HepG2 (cell line): Measurements from ENCODE around the gene MEAF6. TPM values are rescaled to one million over a fixed set of nuclear protein-coding genes. Genes with fewer than 3 reads are reported as not detected.
A peak's percentile ranks its signal among the peaks of the same experiment; 100 is the strongest.

ENCODE experiments used
- CCDC6 ChIP-seq: sonication (generic); formaldehyde crosslinking; IDR thresholded peaks from 2 replicates; pipeline ENCODE4 v1.8.1; 2022; ENCODE audit warnings: mild to moderate bottlenecking, missing genetic modification reagents, moderate library complexity
- GTF3A ChIP-seq: sonication (generic); formaldehyde crosslinking; conservative IDR thresholded peaks from 2 replicates; pipeline ENCODE4 v1.4.0; 2020; ENCODE audit warnings: mild to moderate bottlenecking, missing genetic modification reagents
- PHF5A ChIP-seq: IDR thresholded peaks from one replicate; pipeline ENCODE4 v1.6.1; 2018; ENCODE audit warnings: low read depth, missing genetic modification reagents; ENCODE audit not compliant: unreplicated experiment
- REXO4 ChIP-seq: sonication (generic); formaldehyde crosslinking; IDR thresholded peaks from 2 replicates; pipeline ENCODE4 v1.8.0; 2022; ENCODE audit warnings: missing genetic modification reagents, mild to moderate bottlenecking, borderline replicate concordance
- SRSF9 ChIP-seq: fragments of 200-400 bp; formaldehyde crosslinking; IDR thresholded peaks from 2 replicates; pipeline ENCODE4 v1.6.1; 2018; ENCODE audit warnings: borderline replicate concordance, mild to moderate bottlenecking, low read depth, low read length; ENCODE audit not compliant: insufficient read depth, poor library complexity, severe bottlenecking
- TARDBP ChIP-seq: sonication (generic); formaldehyde crosslinking; IDR thresholded peaks from 2 replicates; pipeline ENCODE4 v1.8.0; 2022; ENCODE audit warnings: mild to moderate bottlenecking, missing genetic modification reagents
- ZBTB20 ChIP-seq: sonication (generic); formaldehyde crosslinking; IDR thresholded peaks from 2 replicates; pipeline ENCODE4 v1.8.1; 2023; ENCODE audit warnings: missing genetic modification reagents, low read depth, mild to moderate bottlenecking, borderline replicate concordance
- ZFP36L2 ChIP-seq: sonication (generic); formaldehyde crosslinking; IDR thresholded peaks from 2 replicates; pipeline ENCODE4 v1.4.0; 2020; ENCODE audit warnings: missing genetic modification reagents
- ZNF567 ChIP-seq: sonication (generic); formaldehyde crosslinking; IDR thresholded peaks from 2 replicates; pipeline ENCODE4 v1.8.1; 2023; ENCODE audit warnings: mild to moderate bottlenecking, missing genetic modification reagents, borderline replicate concordance
- ZNF724P ChIP-seq: sonication (generic); formaldehyde crosslinking; IDR thresholded peaks from 2 replicates; pipeline ENCODE4 v1.8.0; 2022; ENCODE audit warnings: missing genetic modification reagents, borderline replicate concordance
- ZNF775 ChIP-seq: sonication (generic); formaldehyde crosslinking; IDR thresholded peaks from 2 replicates; pipeline ENCODE4 v1.4.0; 2020; ENCODE audit warnings: missing genetic modification reagents, mild to moderate bottlenecking, moderate library complexity, borderline replicate concordance
- ZNF816 ChIP-seq: sonication (generic); formaldehyde crosslinking; IDR thresholded peaks from 2 replicates; pipeline ENCODE4 v1.8.0; 2022; ENCODE audit warnings: missing genetic modification reagents, mild to moderate bottlenecking, borderline replicate concordance
- polyA plus RNA-seq, 8 experiments: library from polyadenylated mRNA; depleted of rRNA in 3 of 8; stranded (reverse) in 7 of 8; unstranded in 1 of 8; fragments of >200 nt; fragmentation: Illumina TruSeq in 4 of 8; extraction: Trizol in 4 of 8; gene quantifications; 2 replicates each; pipeline versions ENCODE4 v1.2.1 to v1.2.3, GENCODE V29; 2011 to 2016; ENCODE audit warnings: low read depth in 4 of 8, missing spikeins in 1 of 8, mixed read lengths in 1 of 8; ENCODE audit not compliant: insufficient read depth in 1 of 8
- total RNA-seq, 5 experiments: library from RNA; depleted of rRNA; stranded (reverse); fragments of >200 nt; fragmentation: Illumina TruSeq; extraction: Trizol; gene quantifications; 2 replicates each; pipeline ENCODE4 v1.2.3, GENCODE V29; 2016; ENCODE audit warnings: low read depth in 1 of 5
- TF ChIP-seq, protein P1 (sequence below): IDR thresholded peaks from 2 replicates; pipeline ENCODE4 v1.6.1; 2012; ENCODE audit warnings: low read depth, low read length, improper control_type of control experiment
- TF ChIP-seq, protein P2 (sequence below): sonication (generic); formaldehyde crosslinking; IDR thresholded peaks from 2 replicates; pipeline ENCODE4 v1.5.0; 2020; ENCODE audit warnings: mild to moderate bottlenecking, missing genetic modification reagents
- TF ChIP-seq, protein P3 (sequence below): sonication (generic); formaldehyde crosslinking; conservative IDR thresholded peaks from 2 replicates; pipeline ENCODE4 v1.4.0; 2020; ENCODE audit warnings: missing genetic modification reagents
- TF ChIP-seq, protein P4 (sequence below), 2 experiments: IDR thresholded peaks; 2 replicates each; pipeline ENCODE4 v1.6.1; 2011 to 2012; ENCODE audit warnings: low read length in 2 of 2, borderline replicate concordance in 1 of 2, low read depth in 1 of 2, mild to moderate bottlenecking in 1 of 2, moderate library complexity in 1 of 2

MEAF6 gene
- total and polyA plus RNA-seq, 2 of the 13 experiments (the other 11 are each of a cell fraction or from before 2014, with no cell fraction given) = 29.5 to 45.6 TPM

DNA sequence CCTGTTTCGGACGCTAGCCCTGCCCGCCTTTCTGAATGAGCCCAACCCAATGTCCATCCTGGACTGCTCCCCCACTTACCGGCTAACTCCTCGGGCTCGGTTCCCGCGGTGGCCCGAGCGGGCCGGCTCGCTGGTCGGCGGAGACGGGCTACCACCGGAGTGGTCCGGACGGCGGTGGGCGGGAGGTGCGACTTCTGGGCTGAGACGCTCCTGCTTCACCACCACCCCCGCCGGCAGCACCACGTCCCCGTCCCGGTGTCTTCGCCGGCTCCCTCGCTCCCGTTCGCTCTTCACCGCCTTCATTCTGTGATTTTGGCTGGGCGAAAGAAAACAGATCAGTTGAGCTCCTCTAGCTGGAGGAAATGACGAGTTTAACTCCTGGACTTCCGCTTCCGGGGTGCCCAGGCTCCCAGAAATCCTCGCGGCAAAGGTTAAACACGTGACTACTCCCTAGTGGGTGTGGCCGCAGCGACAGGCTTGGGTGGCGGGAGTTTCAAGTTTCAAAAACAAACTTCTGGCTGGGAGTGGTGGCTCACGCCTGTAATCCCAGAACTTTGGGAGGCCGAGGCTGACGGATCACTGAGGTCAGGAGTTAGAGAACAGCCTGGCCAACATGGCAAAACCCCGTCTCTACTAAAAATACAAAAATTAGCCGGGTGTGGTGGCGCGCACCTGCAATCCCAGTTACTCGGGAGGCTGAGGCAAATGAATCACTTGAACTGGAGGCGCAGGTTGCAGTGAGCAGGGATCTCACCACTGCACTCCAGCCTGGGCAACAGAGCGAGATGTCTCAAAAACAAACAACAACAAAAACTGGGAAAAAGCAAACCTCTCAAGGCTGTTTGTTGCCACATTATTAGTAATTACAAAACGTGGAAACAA lies 39.6 kb upstream of the MEAF6 start, which contains the start of gene SNIP1 (continued):
- TF ChIP-seq, protein P1, sequence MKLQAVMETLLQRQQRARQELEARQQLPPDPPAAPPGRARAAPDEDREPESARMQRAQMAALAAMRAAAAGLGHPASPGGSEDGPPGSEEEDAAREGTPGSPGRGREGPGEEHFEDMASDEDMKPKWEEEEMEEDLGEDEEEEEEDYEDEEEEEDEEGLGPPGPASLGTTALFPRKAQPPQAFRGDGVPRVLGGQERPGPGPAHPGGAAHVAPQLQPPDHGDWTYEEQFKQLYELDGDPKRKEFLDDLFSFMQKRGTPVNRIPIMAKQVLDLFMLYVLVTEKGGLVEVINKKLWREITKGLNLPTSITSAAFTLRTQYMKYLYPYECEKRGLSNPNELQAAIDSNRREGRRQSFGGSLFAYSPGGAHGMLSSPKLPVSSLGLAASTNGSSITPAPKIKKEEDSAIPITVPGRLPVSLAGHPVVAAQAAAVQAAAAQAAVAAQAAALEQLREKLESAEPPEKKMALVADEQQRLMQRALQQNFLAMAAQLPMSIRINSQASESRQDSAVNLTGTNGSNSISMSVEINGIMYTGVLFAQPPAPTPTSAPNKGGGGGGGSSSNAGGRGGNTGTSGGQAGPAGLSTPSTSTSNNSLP = no peak
- TF ChIP-seq GTF3A (CRISPR knock-in tag) (no peak), ZNF724P (no peak), REXO4 (CRISPR knock-in tag) (peak; percentile 61; the same call in 1 of the 2 replicates), ZNF775 (CRISPR knock-in tag) (no peak), CCDC6 (peak; percentile 65; the same call in 1 of the 2 replicates), ZFP36L2 (no peak), TARDBP (CRISPR knock-in tag) (peak; percentile 63), ZBTB20 (CRISPR knock-in tag) (peak; percentile 59; the same call in 1 of the 2 replicates), PHF5A (CRISPR knock-in tag) (no peak), ZNF816 (CRISPR knock-in tag) (peak; percentile 53; the same call in 1 of the 2 replicates), SRSF9 (no peak), ZNF567 (CRISPR knock-in tag) (no peak)
- TF ChIP-seq, protein P2, sequence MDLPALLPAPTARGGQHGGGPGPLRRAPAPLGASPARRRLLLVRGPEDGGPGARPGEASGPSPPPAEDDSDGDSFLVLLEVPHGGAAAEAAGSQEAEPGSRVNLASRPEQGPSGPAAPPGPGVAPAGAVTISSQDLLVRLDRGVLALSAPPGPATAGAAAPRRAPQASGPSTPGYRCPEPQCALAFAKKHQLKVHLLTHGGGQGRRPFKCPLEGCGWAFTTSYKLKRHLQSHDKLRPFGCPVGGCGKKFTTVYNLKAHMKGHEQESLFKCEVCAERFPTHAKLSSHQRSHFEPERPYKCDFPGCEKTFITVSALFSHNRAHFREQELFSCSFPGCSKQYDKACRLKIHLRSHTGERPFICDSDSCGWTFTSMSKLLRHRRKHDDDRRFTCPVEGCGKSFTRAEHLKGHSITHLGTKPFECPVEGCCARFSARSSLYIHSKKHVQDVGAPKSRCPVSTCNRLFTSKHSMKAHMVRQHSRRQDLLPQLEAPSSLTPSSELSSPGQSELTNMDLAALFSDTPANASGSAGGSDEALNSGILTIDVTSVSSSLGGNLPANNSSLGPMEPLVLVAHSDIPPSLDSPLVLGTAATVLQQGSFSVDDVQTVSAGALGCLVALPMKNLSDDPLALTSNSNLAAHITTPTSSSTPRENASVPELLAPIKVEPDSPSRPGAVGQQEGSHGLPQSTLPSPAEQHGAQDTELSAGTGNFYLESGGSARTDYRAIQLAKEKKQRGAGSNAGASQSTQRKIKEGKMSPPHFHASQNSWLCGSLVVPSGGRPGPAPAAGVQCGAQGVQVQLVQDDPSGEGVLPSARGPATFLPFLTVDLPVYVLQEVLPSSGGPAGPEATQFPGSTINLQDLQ = no peak
- TF ChIP-seq, protein P3, sequence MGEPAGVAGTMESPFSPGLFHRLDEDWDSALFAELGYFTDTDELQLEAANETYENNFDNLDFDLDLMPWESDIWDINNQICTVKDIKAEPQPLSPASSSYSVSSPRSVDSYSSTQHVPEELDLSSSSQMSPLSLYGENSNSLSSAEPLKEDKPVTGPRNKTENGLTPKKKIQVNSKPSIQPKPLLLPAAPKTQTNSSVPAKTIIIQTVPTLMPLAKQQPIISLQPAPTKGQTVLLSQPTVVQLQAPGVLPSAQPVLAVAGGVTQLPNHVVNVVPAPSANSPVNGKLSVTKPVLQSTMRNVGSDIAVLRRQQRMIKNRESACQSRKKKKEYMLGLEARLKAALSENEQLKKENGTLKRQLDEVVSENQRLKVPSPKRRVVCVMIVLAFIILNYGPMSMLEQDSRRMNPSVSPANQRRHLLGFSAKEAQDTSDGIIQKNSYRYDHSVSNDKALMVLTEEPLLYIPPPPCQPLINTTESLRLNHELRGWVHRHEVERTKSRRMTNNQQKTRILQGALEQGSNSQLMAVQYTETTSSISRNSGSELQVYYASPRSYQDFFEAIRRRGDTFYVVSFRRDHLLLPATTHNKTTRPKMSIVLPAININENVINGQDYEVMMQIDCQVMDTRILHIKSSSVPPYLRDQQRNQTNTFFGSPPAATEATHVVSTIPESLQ (CRISPR knock-in tag) = no peak
- TF ChIP-seq, protein P4, sequence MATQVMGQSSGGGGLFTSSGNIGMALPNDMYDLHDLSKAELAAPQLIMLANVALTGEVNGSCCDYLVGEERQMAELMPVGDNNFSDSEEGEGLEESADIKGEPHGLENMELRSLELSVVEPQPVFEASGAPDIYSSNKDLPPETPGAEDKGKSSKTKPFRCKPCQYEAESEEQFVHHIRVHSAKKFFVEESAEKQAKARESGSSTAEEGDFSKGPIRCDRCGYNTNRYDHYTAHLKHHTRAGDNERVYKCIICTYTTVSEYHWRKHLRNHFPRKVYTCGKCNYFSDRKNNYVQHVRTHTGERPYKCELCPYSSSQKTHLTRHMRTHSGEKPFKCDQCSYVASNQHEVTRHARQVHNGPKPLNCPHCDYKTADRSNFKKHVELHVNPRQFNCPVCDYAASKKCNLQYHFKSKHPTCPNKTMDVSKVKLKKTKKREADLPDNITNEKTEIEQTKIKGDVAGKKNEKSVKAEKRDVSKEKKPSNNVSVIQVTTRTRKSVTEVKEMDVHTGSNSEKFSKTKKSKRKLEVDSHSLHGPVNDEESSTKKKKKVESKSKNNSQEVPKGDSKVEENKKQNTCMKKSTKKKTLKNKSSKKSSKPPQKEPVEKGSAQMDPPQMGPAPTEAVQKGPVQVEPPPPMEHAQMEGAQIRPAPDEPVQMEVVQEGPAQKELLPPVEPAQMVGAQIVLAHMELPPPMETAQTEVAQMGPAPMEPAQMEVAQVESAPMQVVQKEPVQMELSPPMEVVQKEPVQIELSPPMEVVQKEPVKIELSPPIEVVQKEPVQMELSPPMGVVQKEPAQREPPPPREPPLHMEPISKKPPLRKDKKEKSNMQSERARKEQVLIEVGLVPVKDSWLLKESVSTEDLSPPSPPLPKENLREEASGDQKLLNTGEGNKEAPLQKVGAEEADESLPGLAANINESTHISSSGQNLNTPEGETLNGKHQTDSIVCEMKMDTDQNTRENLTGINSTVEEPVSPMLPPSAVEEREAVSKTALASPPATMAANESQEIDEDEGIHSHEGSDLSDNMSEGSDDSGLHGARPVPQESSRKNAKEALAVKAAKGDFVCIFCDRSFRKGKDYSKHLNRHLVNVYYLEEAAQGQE (IDR thresholded peaks at IDR 0.05; ENCODE audit: borderline replicate concordance in 1 of 2, low read depth in 1 of 2, low read length in 2 of 2) = no peak
